ENCODE measurements around the gene GALNS.

The GALNS gene

GRCh38 chr16:88817785-88818574, 38.8 kb downstream of the GALNS start:
- DNase-seq (ENCODE audit: low read depth): no peak

- DNase-seq (ENCODE audit: low read depth): no peak
Observed at GRCh38 chr16:88816736-88817535, 39.8 kb downstream of the GALNS start.

GRCh38 chr16:88815901-88816589, 40.7 kb downstream of the GALNS start:
- no peak for DNase-seq (ENCODE audit: low read depth)

GRCh38 chr16:88815227-88815626, 41.5 kb downstream of the GALNS start:
- DNase-seq (ENCODE audit: low read depth): no peak

- DNase-seq (ENCODE audit: low read depth): no peak
Observed at GRCh38 chr16:88814144-88814502, 42.6 kb downstream of the GALNS start.

GRCh38 chr16:88813269-88814143, 43.2 kb downstream of the GALNS start:
- no peak for DNase-seq (ENCODE audit: low read depth)

- DNase-seq (ENCODE audit: low read depth): no peak
Observed at GRCh38 chr16:88812513-88813268, 44.1 kb downstream of the GALNS start.

- peak; percentile 92 for DNase-seq (ENCODE audit: low read depth)
Observed at GRCh38 chr16:88811769-88812512, 44.8 kb downstream of the GALNS start, which contains the start of gene APRT. Gene APRT, minus strand, starts transcription at chr16:88811928. Its CDS starts 29 bp downstream, at chr16:88811899.

GRCh38 chr16:88810912-88811768, 45.6 kb downstream of the GALNS start:
- DNase-seq (ENCODE audit: low read depth): peak; percentile 62

GRCh38 chr16:88810166-88810911, 46.4 kb downstream of the GALNS start:
- no peak for DNase-seq (ENCODE audit: low read depth)

GRCh38 chr16:88809676-88810165, 47.0 kb downstream of the GALNS start:
- no peak for DNase-seq (ENCODE audit: low read depth)

GRCh38 chr16:88809068-88809675, 47.6 kb downstream of the GALNS start:
- DNase-seq (ENCODE audit: low read depth): no peak

- DNase-seq (ENCODE audit: low read depth): no peak
Observed at GRCh38 chr16:88807626-88808453, 48.9 kb downstream of the GALNS start.

- DNase-seq (ENCODE audit: low read depth): no peak
Observed at GRCh38 chr16:88807142-88807625, 49.6 kb downstream of the GALNS start.

- no peak for DNase-seq (ENCODE audit: low read depth)
Observed at GRCh38 chr16:88806491-88807111, 50.1 kb downstream of the GALNS start.

- no peak for DNase-seq (ENCODE audit: low read depth)
Observed at GRCh38 chr16:88805887-88806393, 50.8 kb downstream of the GALNS start.

Data from fibroblast of the conjunctiva (primary cell).